Measurements from ENCODE around the gene ZNF350. TPM values are rescaled to one million over a fixed set of nuclear protein-coding genes. Genes with fewer than 3 reads are reported as not detected.
"Not testable (repeated sequence)": the region's sequence is repeated elsewhere in the genome, so short reads cannot be mapped to it uniquely, and the experiment has no call there.

ZNF350 gene
- total RNA-seq = 14.8 to 16.9 TPM (median 15.3 TPM) in 3 replicates

- H3K27ac Mint-ChIP-seq = peak within 1 kb of the TSS; percentile 89
- peak; percentile 59 to 79 for DNase-seq (ENCODE audit: low spot score in 2 of 2, unreplicated experiment in 2 of 2)
- no peaks in the 10 kb centered on the region for H3K27me3 Mint-ChIP-seq (ENCODE audit: low read depth)
- peaks cover 9% of the 10 kb centered on the region for H3K4me1 Mint-ChIP-seq
- TF ChIP-seq CTCF (IDR thresholded peaks at IDR 0.05; ENCODE audit: unreplicated experiment) = no peak
- H3K9me3 Mint-ChIP-seq = peaks cover 54% of the 10 kb centered on the region
- peaks cover 57% of the 10 kb centered on the region for H3K36me3 Mint-ChIP-seq
- H3K4me3 Mint-ChIP-seq = peak within 1 kb of the TSS; percentile 89
These were observed at the start of gene ZNF350 for GRCh38 chr19:51986309-51987291. TSS of gene ZNF350 (minus strand) at chr19:51986840. CDS start at chr19:51974360, 12,480 bp downstream.

GRCh38 chr19:52034051-52034728, 47.5 kb upstream of the ZNF350 start:
- Mint-ChIP-seq H3K4me1 (no peaks in the 10 kb centered on the region), H3K4me3 (no peak overlapping the region), H3K27me3 (ENCODE audit: low read depth) (no peaks in the 10 kb centered on the region), H3K36me3 (peaks cover 83% of the 10 kb centered on the region), H3K9me3 (peaks cover 72% of the 10 kb centered on the region), H3K27ac (no peak overlapping the region)
- no peak for DNase-seq (ENCODE audit: low spot score in 2 of 2, unreplicated experiment in 2 of 2)
- TF ChIP-seq CTCF (IDR thresholded peaks at IDR 0.05; ENCODE audit: unreplicated experiment) = no peak

GRCh38 chr19:52028780-52029123, 42.1 kb upstream of the ZNF350 start:
- TF ChIP-seq CTCF (IDR thresholded peaks at IDR 0.05; ENCODE audit: unreplicated experiment) = no peak
- Mint-ChIP-seq H3K27ac (peak overlapping the region; percentile 98), H3K4me1 (peaks cover 18% of the 10 kb centered on the region), H3K36me3 (peaks cover 62% of the 10 kb centered on the region), H3K27me3 (ENCODE audit: low read depth) (no peaks in the 10 kb centered on the region), H3K4me3 (peak overlapping the region; percentile 94), H3K9me3 (peaks cover 50% of the 10 kb centered on the region)
- no peak for DNase-seq (ENCODE audit: low spot score in 2 of 2, unreplicated experiment in 2 of 2)

- peak; percentile 75 to 90 for DNase-seq (ENCODE audit: low spot score in 2 of 2, unreplicated experiment in 2 of 2)
- Mint-ChIP-seq H3K27me3 (ENCODE audit: low read depth) (no peaks in the 10 kb centered on the region), H3K4me1 (peaks cover 18% of the 10 kb centered on the region), H3K27ac (peak within 1 kb of the TSS; percentile 98), H3K4me3 (peak within 1 kb of the TSS; percentile 94), H3K36me3 (peaks cover 62% of the 10 kb centered on the region), H3K9me3 (peaks cover 50% of the 10 kb centered on the region)
- TF ChIP-seq CTCF (IDR thresholded peaks at IDR 0.05; ENCODE audit: unreplicated experiment) = no peak
These were observed 41.6 kb upstream of the ZNF350 start, which contains the start of gene ZNF614 for GRCh38 chr19:52028027-52028779. TSS of gene ZNF614 (minus strand) at chr19:52028379. CDS start at chr19:52025745, 2,634 bp downstream.

- Mint-ChIP-seq H3K36me3 (peaks cover 68% of the 10 kb centered on the region), H3K27ac (peak overlapping the region; percentile 16)
- not testable (repeated sequence) for H3K27me3 Mint-ChIP-seq (ENCODE audit: low read depth)
These were observed 39.8 kb upstream of the ZNF350 start for GRCh38 chr19:52026255-52026990.

GRCh38 chr19:52024478-52024877, 37.8 kb upstream of the ZNF350 start:
- peaks cover 71% of the 10 kb centered on the region for H3K36me3 Mint-ChIP-seq
- DNase-seq (ENCODE audit: low spot score in 2 of 2, unreplicated experiment in 2 of 2) = not testable (repeated sequence)

More at GRCh38 chr19:52026255-52026990, 39.8 kb upstream of the ZNF350 start:
- Mint-ChIP-seq H3K4me1 (peaks cover 18% of the 10 kb centered on the region), H3K4me3 (peak overlapping the region; percentile 94), H3K9me3 (peaks cover 49% of the 10 kb centered on the region)
- not testable (repeated sequence) for DNase-seq (ENCODE audit: low spot score in 2 of 2, unreplicated experiment in 2 of 2)

More at GRCh38 chr19:52024478-52024877, 37.8 kb upstream of the ZNF350 start:
- not testable (repeated sequence) for H3K27me3 Mint-ChIP-seq (ENCODE audit: low read depth); H3K4me3 Mint-ChIP-seq; H3K27ac Mint-ChIP-seq
- Mint-ChIP-seq H3K9me3 (peaks cover 55% of the 10 kb centered on the region), H3K4me1 (peaks cover 18% of the 10 kb centered on the region)

Measured in mesothelial cell of epicardium (in vitro differentiated cells).